ENCODE results near the gene IGSF8.

DNA sequence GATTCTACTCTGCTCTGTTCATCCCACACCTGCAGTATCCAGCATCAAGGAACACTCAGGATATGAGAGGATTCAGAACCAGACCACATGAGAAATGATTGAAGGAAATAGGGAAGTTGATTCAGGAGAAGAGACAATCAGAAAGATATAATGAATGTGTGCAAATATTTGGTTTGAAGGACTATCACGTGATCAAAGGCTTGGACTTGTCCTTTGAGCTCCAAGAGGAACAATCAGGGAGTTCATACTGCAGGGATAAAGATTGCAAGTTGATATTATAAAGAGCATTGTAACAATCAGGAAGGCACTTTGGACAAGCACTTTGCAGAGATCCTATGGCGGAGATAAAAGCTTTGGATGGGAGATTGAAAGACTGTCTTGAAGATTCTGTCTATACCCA is 52.8 kb downstream of the IGSF8 start:
- TF ChIP-seq, protein P1, sequence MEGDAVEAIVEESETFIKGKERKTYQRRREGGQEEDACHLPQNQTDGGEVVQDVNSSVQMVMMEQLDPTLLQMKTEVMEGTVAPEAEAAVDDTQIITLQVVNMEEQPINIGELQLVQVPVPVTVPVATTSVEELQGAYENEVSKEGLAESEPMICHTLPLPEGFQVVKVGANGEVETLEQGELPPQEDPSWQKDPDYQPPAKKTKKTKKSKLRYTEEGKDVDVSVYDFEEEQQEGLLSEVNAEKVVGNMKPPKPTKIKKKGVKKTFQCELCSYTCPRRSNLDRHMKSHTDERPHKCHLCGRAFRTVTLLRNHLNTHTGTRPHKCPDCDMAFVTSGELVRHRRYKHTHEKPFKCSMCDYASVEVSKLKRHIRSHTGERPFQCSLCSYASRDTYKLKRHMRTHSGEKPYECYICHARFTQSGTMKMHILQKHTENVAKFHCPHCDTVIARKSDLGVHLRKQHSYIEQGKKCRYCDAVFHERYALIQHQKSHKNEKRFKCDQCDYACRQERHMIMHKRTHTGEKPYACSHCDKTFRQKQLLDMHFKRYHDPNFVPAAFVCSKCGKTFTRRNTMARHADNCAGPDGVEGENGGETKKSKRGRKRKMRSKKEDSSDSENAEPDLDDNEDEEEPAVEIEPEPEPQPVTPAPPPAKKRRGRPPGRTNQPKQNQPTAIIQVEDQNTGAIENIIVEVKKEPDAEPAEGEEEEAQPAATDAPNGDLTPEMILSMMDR (IDR thresholded peaks at IDR 0.05; ENCODE audit: control extremely low read depth in 1 of 3, insufficient read depth in 1 of 3, low read depth in 1 of 3, low read length in 3 of 3) = no peak
- no peak for TF ChIP-seq POLR2AphosphoS5 (IDR thresholded peaks at IDR 0.05; ENCODE audit: low read depth, low read length)
- TF ChIP-seq SP1 (IDR thresholded peaks at IDR 0.05; ENCODE audit: low read depth, low read length) = no peak
- TF ChIP-seq POLR2A (IDR thresholded peaks at IDR 0.05; ENCODE audit: control extremely low read depth in 1 of 2, low read depth in 2 of 2, low read length in 2 of 2) = no peak
- TF ChIP-seq RAD21 (IDR thresholded peaks at IDR 0.05 in 1 of 2, conservative IDR thresholded peaks at IDR 0.05 in 1 of 2; ENCODE audit: low read depth in 2 of 2, low read length in 2 of 2) = no peak
- TF ChIP-seq, protein P2, sequence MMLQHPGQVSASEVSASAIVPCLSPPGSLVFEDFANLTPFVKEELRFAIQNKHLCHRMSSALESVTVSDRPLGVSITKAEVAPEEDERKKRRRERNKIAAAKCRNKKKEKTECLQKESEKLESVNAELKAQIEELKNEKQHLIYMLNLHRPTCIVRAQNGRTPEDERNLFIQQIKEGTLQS (IDR thresholded peaks at IDR 0.05; ENCODE audit: insufficient read depth, low read depth, low read length) = no peak
- TF ChIP-seq TAF1 (IDR thresholded peaks at IDR 0.05; ENCODE audit: low read depth, low read length) = no peak
- no peak for TF ChIP-seq BCL11A (IDR thresholded peaks at IDR 0.05; ENCODE audit: low read depth in 2 of 2, low read length in 2 of 2)
- no peak for TF ChIP-seq GABPA (IDR thresholded peaks at IDR 0.05; ENCODE audit: borderline replicate concordance, insufficient read depth, low read length)
- TF ChIP-seq SIRT6 (IDR thresholded peaks at IDR 0.05; ENCODE audit: low read length) = no peak
- no peak for TF ChIP-seq RFX5 (IDR thresholded peaks at IDR 0.05; ENCODE audit: borderline replicate concordance, low read depth, low read length)
- TF ChIP-seq RBBP5 (IDR thresholded peaks at IDR 0.05; ENCODE audit: borderline replicate concordance, low read depth, low read length) = no peak
- no peak for TF ChIP-seq RXRA (IDR thresholded peaks at IDR 0.05; ENCODE audit: insufficient read depth, low read depth, low read length)
- TF ChIP-seq CHD1 (IDR thresholded peaks at IDR 0.05; ENCODE audit: low read depth, low read length) = no peak

Measured in H1 (cell line).